Muscle of arm (tissue), 12 donors: ENCODE results near the gene RSRP1. TPM values are rescaled to one million over a fixed set of nuclear protein-coding genes. Genes with fewer than 3 reads are reported as not detected.
A peak's percentile ranks its signal among the peaks of the same experiment; 100 is the strongest.

Experiments used
- DNase-seq: peaks from one replicate; pipeline ENCODE4 v3.0.0-alpha.2; 2013
- polyA plus RNA-seq, 12 donors: library from polyadenylated mRNA; unstranded; fragments of 120-200 nt; gene quantifications; one replicate each; pipeline ENCODE4 v1.2.1, GENCODE V29; 2013; ENCODE audit not compliant: insufficient read length in 12 of 12

RSRP1 gene
- polyA plus RNA-seq, 12 donors = 40.4 to 140 (median 74.6) TPM; not detected in 1

- no peak for DNase-seq
These were observed 23.8 kb downstream of the RSRP1 start for GRCh38 chr1:25223471-25223870.

DNA sequence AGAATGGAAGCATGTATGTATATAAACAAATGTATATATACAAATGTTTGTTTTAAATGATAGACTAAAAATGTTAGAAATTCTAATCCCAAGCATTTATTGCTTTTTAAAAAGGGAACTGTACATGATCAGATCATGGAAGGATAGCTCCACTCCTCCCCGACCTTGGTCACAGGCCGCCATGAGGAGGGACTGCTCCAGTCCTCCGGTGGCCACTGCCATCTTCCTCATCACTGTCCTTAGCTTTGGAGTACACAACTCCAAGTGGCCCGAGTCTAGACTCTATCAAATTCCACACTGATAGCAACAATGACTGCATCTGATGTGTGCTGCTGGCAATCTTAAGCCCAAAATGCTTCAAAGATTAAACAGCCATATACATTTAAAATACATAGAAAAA, 24.6 kb downstream of the RSRP1 start:
- DNase-seq = no peak

DNA sequence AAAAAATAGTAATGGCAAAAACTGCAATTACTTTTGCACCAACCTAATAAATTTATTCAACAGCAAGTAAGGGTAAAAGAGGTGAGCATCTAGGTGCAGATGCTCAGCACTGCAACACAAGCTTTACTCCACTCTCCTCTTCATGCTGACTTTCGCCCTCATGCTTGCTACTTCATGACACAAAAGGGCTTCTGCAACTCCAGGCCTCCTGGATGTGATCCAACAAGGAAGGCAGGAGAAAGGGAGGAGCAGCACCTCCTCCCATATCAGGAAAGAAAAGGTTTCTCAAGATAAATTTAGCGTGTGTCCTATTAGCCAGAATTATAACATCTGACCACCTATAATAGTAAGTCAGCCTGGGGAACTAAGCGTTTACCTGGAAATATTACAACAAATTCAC, 26.6 kb downstream of the RSRP1 start:
- no peak for DNase-seq

- no peak for DNase-seq
These were observed 27.5 kb downstream of the RSRP1 start for GRCh38 chr1:25219661-25220251.

GRCh38 chr1:25217598-25218232, 29.5 kb downstream of the RSRP1 start:
- DNase-seq = no peak

- DNase-seq = no peak
These were observed 30.2 kb downstream of the RSRP1 start for GRCh38 chr1:25217015-25217414.

DNA sequence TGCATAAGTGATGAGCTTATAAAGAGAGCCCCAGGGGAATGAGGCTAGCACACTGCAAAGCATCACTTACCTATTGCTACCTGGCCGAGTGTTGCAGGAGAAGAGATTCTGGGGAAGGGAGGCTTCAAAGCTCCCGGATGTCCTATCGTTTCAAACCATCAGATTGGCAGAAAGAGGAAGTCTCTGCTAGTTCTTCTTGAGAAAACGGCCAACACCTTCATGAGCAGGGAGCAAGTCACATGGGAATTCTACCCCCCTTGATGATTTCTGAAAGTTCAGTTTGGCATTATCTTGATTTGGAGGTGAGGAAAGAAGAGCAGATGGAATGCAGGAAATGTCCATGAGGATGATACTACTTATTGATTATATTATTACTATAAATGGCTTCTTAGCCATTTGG, 31.1 kb downstream of the RSRP1 start:
- no peak for DNase-seq

GRCh38 chr1:25212725-25213124, 34.5 kb downstream of the RSRP1 start:
- no peak for DNase-seq

GRCh38 chr1:25210728-25211127, 36.5 kb downstream of the RSRP1 start:
- no peak for DNase-seq

GRCh38 chr1:25209516-25209915, 37.7 kb downstream of the RSRP1 start:
- DNase-seq = no peak

- no peak for DNase-seq
These were observed 38.6 kb downstream of the RSRP1 start for GRCh38 chr1:25208561-25209222.

DNA sequence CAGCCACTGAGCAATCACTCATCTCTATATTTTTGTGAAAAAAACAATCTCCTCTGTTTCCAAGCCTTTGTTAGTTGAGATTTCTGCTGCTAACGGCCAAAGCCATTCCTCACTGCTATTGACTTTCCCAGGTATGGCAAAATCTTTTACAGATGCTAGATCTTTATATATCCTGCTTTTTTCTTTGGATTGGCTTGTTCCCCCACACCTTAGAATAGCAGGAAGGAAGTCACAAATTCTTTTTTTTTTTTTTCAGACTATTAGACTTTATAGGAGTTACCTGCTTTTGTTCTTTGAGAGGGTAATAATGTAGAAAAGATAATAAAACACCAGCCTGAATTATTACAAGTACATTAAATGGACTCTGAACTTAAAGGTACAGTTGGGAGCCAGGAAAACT, 39.2 kb downstream of the RSRP1 start:
- DNase-seq = no peak

DNA sequence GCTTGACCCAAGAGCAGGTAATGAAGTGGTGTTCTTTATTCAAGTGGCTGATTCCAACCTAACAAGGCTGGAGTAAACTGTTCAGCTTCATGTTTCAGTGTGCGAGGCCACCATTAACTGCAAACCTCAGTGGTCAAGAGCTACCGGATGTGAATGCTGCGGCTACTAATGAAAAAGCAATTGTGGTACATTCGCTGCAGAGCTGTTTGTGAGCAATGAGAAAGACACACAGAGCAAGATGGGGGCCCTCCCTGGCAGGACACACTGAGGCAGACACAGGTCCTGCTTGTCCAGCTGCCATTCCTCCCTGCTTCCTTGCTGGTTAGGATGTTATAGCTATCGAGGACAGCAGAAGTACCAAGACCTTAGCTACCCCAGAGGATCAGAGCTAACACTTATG, 41.1 kb downstream of the RSRP1 start:
- no peak for DNase-seq

- DNase-seq = peak; percentile 19
These were observed 41.5 kb downstream of the RSRP1 start for GRCh38 chr1:25205786-25206185.

DNA sequence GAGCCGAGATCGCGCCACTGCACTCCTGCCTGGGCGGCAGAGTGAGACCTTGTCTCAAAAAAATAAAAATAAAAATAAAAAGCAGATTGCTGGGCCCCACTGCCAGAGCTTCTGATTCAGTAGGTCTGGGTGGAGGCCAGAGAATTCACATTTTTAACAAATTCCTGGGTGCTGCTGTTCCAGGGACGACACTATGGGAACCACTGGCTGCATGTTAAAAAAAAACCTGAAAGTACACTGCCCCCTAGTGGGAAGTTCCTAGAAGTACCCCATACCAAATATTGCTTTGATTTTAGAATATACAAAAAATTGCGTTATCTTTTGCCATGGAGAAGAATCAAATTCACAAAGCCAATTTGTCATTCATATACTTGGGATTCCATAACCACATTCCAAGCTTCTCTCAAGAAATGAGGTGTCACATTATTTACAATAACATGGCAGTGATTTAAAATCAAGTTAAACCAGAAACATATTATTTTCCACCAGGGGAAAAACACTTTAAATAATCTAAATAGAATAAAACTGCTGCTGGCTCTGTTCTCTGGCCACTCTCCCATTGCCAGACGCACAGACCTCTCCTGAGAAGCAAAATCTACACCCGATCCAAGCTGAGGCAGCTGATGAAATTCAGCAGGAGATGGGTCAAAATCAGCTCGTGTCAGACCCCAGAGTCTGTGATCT, 42.3 kb downstream of the RSRP1 start:
- peak; percentile 57 for DNase-seq

DNA sequence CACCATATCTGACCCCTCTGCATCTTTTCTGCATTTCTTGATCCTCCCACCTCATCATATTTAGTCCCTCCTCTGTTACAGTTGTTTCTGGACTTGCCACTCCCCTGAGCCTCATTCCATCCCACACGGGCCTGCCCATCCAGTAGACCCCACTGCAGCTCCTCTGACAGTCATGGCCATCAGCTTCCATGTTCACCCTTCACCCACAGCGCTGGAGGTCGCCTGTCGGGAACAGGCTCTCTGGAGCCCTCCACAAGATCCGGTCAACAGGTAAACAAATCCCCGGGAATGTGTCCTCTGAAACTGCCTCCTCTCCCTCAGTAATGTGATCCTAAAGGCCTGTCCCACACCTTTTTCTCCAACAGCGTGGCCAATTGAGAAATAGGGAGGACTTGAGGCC, 46.2 kb downstream of the RSRP1 start:
- no peak for DNase-seq

GRCh38 chr1:25199819-25200620, 47.2 kb downstream of the RSRP1 start:
- DNase-seq = peak; percentile 40

DNA sequence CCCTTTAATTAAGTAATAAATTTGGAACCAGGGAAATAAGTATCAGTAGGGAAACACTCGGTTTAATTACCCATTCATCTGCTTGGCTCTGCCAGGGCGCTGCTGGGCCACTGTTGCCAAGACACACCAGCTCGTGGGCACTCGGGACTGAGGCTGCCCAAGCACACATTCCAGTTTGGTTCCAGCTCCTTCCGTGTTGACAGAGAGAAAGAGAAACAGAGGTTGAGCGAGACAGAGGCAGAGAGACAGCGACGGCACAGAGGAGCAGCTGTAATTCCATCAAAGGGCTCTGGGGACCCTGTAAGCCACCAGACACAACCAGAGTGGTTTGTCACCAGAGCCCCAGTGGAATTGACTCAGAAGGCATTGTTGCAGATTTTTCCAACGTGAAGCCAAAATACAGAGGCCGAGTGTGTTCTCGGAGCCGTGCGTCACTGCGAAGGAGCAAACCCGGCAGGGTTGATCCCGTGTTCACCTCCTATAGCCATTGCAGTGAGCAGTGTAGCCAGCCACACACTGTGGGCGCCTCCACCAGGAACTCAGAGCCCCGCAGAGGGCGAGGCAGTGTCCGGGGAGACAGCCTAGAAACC, 48.5 kb downstream of the RSRP1 start:
- no peak for DNase-seq

DNA sequence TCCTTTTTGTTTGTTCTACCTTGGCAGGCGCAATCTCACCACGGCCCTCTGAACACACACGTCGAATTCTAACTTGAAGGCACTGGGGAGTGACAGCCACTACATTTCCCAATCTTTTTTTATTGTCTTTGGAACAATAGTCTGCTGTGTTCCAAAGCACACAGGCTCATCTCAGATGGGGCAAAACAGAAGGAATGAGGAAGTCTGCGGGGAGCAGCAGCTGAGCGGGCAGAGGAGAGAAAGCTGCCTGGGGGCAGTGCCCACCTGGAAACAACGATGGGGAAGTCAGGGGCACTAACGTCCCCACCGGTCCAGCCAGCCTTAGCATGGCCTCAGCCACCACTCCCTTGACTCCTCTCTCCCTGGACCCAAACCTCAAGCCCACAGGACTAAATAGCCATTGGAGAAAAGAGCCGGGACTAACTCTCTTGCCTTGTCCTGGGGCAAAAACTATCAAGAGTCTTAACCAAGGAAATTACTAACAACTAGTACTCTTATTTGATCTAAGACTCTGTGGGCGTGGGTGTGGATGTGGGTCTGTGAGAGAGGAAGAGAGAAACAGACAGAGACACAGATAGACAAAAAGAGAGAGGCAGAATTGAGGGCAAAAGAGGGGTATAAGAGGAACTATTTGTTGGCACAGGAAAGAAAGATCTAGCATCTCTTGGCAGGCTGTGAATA, 49.1 kb downstream of the RSRP1 start:
- DNase-seq = no peak

GRCh38 chr1:25197235-25197975, 49.8 kb downstream of the RSRP1 start:
- no peak for DNase-seq
